ENCODE measurements around the gene KRTAP10-6.

KRTAP10-6 gene

GRCh38 chr21:44569861-44570517 lies 22.3 kb downstream of the KRTAP10-6 start:
- TF ChIP-seq, protein P1, sequence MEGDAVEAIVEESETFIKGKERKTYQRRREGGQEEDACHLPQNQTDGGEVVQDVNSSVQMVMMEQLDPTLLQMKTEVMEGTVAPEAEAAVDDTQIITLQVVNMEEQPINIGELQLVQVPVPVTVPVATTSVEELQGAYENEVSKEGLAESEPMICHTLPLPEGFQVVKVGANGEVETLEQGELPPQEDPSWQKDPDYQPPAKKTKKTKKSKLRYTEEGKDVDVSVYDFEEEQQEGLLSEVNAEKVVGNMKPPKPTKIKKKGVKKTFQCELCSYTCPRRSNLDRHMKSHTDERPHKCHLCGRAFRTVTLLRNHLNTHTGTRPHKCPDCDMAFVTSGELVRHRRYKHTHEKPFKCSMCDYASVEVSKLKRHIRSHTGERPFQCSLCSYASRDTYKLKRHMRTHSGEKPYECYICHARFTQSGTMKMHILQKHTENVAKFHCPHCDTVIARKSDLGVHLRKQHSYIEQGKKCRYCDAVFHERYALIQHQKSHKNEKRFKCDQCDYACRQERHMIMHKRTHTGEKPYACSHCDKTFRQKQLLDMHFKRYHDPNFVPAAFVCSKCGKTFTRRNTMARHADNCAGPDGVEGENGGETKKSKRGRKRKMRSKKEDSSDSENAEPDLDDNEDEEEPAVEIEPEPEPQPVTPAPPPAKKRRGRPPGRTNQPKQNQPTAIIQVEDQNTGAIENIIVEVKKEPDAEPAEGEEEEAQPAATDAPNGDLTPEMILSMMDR (conservative IDR thresholded peaks at IDR 0.05; ENCODE audit: control insufficient read depth, insufficient read depth, low read depth, low read length), result no peak
- no peak for DNase-seq (ENCODE audit: low read depth)
- no peak overlapping the region for H3K4me3 ChIP-seq (ENCODE audit: control insufficient read depth, low read depth, low read length)

DNA sequence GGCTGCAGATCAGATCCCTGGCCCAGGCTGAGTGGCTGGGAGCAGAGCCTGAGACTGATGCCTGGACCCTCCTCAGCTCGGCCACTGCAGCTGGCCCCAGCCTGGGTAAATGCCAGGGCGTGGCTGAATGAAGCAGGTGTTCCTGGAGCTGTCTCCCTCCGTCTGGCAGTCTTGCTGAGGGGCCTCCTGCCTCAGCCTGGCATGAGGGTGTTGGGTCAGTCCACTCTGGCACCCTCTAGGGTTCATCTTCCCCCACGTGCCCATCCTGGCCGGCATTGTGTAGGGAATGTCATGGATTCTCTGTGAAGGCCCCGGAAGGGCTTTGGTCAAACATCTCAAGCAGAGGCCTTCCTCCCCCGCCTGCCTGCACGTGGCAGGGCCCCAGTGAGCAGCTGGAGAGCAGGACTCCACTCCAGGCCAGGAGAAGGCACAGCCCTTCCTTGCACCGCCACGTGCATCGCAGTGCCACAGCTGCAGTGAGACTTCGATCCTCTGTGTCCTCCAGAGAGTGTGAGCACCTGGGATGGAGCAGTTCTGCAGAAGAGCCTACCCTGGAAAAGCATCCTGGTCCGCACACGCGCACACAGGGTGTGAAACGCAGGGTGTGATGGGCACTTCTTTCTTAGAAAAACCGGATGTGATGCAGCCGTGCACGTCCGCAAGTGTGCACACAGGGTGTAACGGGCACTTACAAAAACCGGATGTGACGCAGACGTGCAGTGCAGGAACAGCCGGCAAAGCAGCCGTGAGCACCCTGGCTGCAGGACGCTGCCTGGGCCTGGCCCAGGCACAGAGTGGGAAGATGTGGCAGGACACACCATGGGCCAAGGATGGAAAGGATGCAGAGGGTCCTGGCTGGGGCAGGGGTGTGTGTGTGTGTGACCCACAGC lies 23.4 kb downstream of the KRTAP10-6 start:
- TF ChIP-seq, protein P1 (conservative IDR thresholded peaks at IDR 0.05; ENCODE audit: control insufficient read depth, insufficient read depth, low read depth, low read length), result no peak
- no peak overlapping the region for H3K4me3 ChIP-seq (ENCODE audit: control insufficient read depth, low read depth, low read length)
- no peak for DNase-seq (ENCODE audit: low read depth)

GRCh38 chr21:44568261-44568660 lies 24.0 kb downstream of the KRTAP10-6 start:
- TF ChIP-seq, protein P1 (conservative IDR thresholded peaks at IDR 0.05; ENCODE audit: control insufficient read depth, insufficient read depth, low read depth, low read length), result no peak
- H3K4me3 ChIP-seq (ENCODE audit: control insufficient read depth, low read depth, low read length), result no peak overlapping the region

GRCh38 chr21:44567481-44568171 lies 24.7 kb downstream of the KRTAP10-6 start:
- DNase-seq (ENCODE audit: low read depth), result no peak
- TF ChIP-seq, protein P1 (conservative IDR thresholded peaks at IDR 0.05; ENCODE audit: control insufficient read depth, insufficient read depth, low read depth, low read length), result no peak
- H3K4me3 ChIP-seq (ENCODE audit: control insufficient read depth, low read depth, low read length), result no peak overlapping the region

More at GRCh38 chr21:44568261-44568660, 24.0 kb downstream of the KRTAP10-6 start:
- no peak for DNase-seq (ENCODE audit: low read depth)

- no peak overlapping the region for H3K4me3 ChIP-seq (ENCODE audit: control insufficient read depth, low read depth, low read length)
- TF ChIP-seq, protein P1 (conservative IDR thresholded peaks at IDR 0.05; ENCODE audit: control insufficient read depth, insufficient read depth, low read depth, low read length), result no peak
- no peak for DNase-seq (ENCODE audit: low read depth)
Measured at GRCh38 chr21:44566403-44566802, 25.9 kb downstream of the KRTAP10-6 start.

GRCh38 chr21:44564886-44565598 lies 27.3 kb downstream of the KRTAP10-6 start:
- H3K4me3 ChIP-seq (ENCODE audit: control insufficient read depth, low read depth, low read length), result no peak overlapping the region
- TF ChIP-seq, protein P1 (conservative IDR thresholded peaks at IDR 0.05; ENCODE audit: control insufficient read depth, insufficient read depth, low read depth, low read length), result no peak
- no peak for DNase-seq (ENCODE audit: low read depth)

All from fibroblast of mammary gland (primary cell).